HG02759 (cell line): ENCODE results near the gene PTPRJ.

Source experiments
- ATAC-seq: cut with Tn5 transposase; IDR thresholded peaks from one replicate; pipeline ENCODE4 v1.9.1; 2021; ENCODE audit warnings: mild to moderate bottlenecking, moderate library complexity; ENCODE audit not compliant: unreplicated experiment

The PTPRJ gene

DNA sequence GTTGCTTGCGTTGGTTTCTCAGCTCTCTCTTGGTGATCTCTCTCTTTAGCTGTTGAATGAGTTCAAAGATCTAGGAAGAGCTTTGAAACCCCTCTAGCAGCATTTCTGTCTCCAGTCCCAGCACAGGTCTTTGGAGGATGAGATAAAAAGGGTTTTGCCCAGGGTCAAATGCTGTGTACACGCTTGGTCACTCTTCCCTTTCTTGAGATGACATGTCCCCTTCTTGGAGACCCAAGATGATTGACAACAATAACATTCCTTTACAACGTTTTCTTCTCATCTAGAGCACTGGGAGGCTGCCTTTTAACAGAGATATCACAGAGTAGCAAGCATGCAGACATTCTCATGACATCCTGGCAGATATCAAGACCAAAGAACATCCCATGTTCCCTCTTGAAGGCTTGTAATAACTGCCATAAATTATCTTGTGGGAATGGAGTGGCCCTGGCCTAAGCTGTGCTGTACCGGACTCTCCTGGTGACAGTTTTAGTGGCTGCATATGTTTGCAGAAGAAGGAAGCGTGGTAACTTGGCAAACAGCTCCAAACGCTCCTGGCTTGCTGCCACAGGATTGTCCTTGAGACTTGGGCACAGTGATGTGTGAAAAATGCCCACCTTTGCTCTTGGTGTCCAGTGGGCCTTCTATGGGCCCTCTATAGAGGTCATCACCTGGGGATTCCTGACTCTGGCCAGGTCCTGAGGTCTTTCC lies 107.8 kb downstream of the PTPRJ start:
- ATAC-seq, result no peak

DNA sequence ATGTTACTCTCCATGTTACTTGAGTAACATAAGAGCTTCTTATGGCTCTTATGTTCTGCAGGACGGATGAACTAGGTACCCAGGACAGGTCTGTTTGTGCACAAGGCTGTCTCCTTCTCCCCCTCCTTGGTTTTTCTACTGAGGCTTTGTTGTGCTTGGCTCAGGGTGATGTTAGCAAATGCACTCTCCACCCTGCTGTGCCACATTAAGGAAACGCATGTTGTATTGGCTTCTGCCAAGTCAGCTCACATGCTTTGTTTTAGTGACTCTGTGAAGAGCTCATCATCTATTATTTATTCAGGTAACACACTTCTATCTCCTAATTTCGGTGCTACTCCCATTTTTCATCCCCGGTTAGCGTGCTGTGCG lies 108.3 kb downstream of the PTPRJ start:
- no peak for ATAC-seq

DNA sequence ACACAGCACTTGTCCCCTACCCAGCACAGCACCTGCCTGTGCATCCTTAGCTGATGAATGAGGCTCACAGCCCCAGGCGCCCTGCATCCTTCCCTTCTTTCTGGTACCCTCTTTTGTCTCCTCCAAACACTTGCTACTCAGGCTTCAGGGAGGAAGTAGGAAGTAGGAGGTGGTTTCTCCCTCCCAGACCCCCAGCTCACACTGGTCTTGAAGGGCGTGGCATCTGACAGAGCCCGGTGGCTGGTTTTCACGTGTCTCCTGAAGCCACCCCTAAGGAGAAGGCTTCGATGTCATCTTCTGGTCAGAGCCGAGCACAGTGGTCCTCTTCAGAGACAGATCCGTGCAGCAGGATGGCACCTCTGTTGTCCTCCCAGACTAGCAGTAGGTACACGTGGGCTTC lies 109.8 kb downstream of the PTPRJ start:
- no peak for ATAC-seq

DNA sequence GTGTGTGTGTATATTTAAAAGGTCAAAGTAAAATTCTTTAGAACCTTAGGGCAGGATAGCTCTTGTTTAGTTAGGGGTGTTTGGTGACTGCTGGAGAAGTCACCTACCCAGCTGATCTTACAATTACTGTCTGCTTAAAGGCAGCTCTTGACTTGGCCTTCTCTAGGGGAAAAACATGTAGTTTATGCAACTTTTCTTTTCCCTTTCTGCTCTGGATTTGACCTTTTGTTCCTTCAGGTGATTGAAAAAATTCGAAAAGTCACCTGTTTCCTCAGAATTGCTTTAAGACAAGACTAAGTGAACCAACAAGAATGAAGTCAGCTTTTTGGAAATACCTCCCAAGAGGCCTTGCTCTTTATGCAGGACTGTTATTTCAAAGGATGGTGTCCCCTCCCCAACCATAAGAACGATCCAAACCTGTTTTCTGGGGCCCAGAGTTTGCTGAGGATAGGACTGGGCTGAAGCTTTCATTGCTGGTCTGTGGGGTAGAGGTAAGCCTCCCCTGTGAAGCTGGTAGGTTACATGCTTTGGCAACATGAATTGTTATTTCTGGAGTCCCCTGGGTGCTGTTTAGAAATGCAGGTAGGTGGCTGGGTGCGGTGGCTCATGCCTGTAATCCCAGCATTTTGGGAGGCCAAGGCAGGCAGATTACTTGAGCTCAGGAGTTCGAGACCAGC lies 111.2 kb downstream of the PTPRJ start:
- no peak for ATAC-seq

GRCh38 chr11:48093323-48093722 lies 113.0 kb downstream of the PTPRJ start:
- no peak for ATAC-seq

GRCh38 chr11:48093795-48094642 lies 113.7 kb downstream of the PTPRJ start:
- no peak for ATAC-seq

GRCh38 chr11:48094643-48095339 lies 114.4 kb downstream of the PTPRJ start:
- no peak for ATAC-seq

DNA sequence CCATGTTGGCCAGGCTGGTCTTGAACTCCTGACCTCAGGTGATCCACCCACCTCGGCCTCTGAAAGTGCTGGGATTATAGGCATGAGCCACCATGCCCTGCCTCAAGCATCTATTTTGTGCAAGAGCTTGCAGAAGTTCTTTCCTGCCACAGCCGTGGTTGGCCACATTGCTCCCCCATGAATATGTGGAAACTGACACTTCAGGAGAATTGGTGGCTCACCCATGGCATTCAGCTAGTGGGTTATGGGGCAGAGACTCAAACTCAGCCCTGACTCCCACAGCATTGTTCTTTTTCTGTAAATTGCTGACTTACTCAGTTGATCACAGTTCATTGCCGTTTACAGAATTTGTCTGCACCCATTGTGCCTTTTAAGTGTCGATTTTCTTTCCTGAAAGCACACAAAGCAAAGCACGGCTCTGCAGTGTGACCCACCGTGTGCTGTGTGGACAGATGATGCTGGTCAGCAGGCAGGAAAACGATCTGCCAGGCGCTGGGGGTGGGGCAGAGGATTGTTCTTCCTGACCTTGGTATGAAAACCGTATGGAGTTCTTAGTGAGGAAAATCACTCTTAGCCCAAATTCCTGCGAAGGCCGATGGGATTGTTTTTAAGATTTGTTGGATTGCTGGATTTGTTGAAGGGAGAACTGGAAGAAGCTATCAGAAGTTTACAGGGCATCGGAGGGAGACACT lies 115.6 kb downstream of the PTPRJ start:
- ATAC-seq, result no peak

DNA sequence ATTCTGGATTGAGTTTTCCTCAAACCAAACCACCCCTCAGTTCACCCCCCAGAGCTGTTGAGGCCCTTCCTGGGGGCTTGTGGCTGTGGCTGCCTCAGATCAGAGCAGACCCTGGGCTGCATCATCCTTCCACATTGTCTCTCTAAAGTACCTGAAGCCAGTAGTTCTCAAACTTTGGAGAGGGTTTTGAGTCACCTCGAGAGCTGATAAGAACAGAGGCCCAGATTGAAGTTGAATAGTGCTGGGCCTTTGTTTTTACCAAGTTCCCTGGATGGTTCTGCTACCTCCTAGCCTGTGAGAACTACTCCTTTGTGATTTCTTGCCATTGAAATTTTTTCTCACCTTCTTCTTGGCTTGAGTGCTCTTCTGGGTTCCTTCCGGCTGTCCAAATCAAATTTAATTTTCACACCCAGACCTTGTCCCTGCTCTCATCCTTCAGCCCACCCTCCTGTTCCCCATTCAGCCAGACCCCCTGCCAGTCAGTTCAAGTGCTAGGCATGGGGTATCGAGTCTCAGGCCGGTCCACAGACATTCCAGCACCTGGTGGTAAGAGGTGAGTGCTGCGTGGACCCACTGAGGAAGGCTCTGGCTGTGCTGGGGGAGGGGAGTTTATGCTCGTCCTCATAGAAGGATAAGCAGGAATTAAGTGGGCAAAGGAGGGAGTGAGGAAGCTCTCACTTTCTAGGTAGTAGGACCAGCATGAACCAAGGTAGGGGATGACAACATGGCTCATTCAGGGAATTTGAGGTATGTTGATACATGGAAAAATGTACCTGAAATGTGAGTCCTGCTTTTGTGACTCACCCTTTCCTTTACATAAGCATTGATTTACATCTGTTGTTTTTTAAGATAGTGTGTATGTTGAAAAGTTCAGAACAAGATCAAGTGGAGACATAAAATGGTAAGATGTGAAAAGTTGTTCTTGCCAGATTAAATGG lies 116.5 kb downstream of the PTPRJ start:
- ATAC-seq, result no peak

- no peak for ATAC-seq
These were observed 117.7 kb downstream of the PTPRJ start for GRCh38 chr11:48098024-48098423.

DNA sequence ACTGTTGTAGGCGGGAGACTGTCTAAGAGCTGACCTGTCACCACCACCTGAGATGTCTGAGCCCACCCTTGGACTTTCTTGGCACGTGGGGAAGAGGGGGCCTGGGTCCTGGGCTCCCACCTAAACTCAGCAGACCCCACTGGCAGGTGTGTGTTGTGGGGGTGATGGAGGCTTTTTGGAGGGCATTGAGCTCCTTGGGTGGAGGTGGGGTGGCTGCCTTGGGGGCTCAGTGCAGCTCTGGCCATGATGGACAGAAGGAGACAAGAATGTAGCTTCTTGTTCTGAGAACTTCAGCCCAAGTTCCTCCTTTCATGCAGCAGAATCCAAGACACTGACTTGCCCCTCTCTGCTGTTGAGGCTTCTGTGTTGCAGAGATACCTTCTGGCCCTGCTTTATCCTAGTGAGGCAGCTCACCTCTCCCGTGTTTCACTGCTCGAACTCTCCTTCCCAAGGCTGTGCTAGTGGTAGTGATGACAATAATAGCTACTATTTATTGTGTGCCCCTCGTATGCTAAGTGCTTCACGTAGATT lies 119.6 kb downstream of the PTPRJ start:
- no peak for ATAC-seq

- no peak for ATAC-seq
These were observed 120.8 kb downstream of the PTPRJ start for GRCh38 chr11:48101044-48101733.

GRCh38 chr11:48101958-48102357 lies 121.6 kb downstream of the PTPRJ start:
- ATAC-seq, result no peak

DNA sequence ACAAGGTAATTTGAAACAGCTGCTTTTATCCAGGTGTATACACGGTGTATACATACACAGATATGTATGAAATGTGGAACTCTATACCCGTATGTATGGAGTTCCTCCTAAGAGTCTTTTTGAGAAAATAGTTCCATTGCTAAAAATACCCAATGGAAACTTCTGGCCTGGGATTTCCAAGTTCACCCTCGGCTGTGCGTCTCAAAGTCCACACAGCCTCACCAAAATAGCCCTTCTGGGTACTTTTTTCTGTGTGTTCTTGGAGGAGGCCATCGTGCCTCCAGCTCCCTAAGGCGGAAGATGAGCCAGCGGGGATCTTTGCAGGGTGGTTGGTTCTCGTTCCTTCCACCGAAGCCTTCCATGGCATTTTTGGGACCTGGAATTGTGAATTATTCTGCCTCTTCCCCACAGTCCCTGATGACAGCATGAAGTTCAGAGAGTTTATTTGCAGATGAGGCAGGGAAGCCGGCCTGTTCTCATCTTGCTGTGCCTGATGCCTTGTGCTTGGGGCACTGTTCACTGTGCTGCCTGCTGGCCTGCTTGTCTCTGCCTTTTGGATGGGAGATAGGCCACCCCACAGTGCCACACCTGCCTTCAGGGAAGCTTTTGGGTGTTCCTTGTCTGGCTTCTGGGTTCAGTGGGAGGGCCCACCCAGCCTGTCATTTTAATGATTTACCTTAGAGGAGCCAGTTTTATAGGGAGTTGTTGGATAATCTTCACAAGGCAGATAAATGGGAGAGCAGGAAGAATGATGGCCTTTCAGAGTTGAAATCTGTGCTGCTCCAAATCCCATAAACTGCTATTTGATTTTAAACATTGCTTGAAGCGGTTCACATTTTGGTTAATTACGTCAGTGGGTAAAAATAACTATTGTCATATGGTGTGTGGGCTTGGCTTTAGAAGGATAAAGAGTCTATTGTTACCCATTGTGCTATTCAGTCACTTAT lies 123.5 kb downstream of the PTPRJ start:
- ATAC-seq, result no peak

DNA sequence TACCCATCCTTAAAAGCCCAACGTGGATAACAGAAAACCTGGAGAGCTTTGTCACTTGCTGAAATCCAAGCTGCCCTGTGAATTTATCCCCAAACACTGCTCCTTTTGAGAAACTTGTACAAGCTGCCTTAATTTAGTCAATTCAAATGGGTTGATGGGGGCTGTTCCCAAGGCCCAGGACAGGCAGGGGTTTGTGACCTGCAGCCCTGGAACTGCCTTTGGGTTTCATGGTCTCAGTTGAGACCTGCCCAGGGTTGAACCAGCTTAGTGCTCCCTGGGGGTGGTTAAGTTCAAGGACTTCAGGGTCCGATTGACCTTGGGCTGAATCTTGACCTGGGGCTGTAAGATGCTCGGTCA lies 124.2 kb downstream of the PTPRJ start:
- ATAC-seq, result no peak

GRCh38 chr11:48105096-48105990 lies 125.0 kb downstream of the PTPRJ start:
- no peak for ATAC-seq

- no peak for ATAC-seq
These were observed 125.8 kb downstream of the PTPRJ start for GRCh38 chr11:48106166-48106565.
